OCI-LY1 (cell line): ENCODE measurements around the gene ASIC4.

ENCODE experiments used
- H2AFZ ChIP-seq: fragments of 200-600 bp; sonication (generic), shearing (Covaris generic); 2 replicates; pipeline ENCODE4 v1.6.0; 2014; ENCODE audit warnings: antibody characterized with exemption, mild to moderate bottlenecking, low read length
- H3F3A ChIP-seq: fragments of 200-600 bp; sonication (generic), shearing (Covaris generic); 2 replicates; pipeline ENCODE4 v1.6.0; 2014; ENCODE audit warnings: mild to moderate bottlenecking, antibody characterized with exemption, low read length, moderate library complexity; ENCODE audit not compliant: insufficient read depth
- H3K27ac ChIP-seq: fragments of 200-600 bp; sonication (generic); 2 replicates; pipeline ENCODE4 v1.5.1; 2014; ENCODE audit warnings: low read length, mixed run types, mild to moderate bottlenecking, low read depth; ENCODE audit not compliant: poor library complexity, severe bottlenecking
- H3K27me3 ChIP-seq: fragments of 200-600 bp; sonication (generic); 2 replicates; pipeline ENCODE4 v1.6.0; 2014; ENCODE audit warnings: antibody characterized with exemption, mild to moderate bottlenecking, low read length, moderate library complexity; ENCODE audit not compliant: insufficient read depth
- H3K36me3 ChIP-seq: fragments of 200-600 bp; sonication (generic); 2 replicates; pipeline ENCODE4 v1.6.1; 2014; ENCODE audit warnings: mild to moderate bottlenecking, antibody characterized with exemption, low read length, moderate library complexity, mixed read lengths; ENCODE audit not compliant: insufficient read depth
- H3K4me1 ChIP-seq: fragments of 200-600 bp; sonication (generic); 2 replicates; pipeline ENCODE4 v1.5.1; 2014; ENCODE audit warnings: mild to moderate bottlenecking, low read length, moderate library complexity; ENCODE audit not compliant: insufficient read depth, severe bottlenecking
- H3K4me2 ChIP-seq: fragments of 200-600 bp; sonication (generic), shearing (Covaris generic); 2 replicates; pipeline ENCODE4 v1.6.1; 2014; ENCODE audit warnings: low read length
- H3K4me3 ChIP-seq: fragments of 200-600 bp; sonication (generic); 2 replicates; pipeline ENCODE4 v1.5.1; 2014; ENCODE audit warnings: low read length, low read depth, mild to moderate bottlenecking, mixed read lengths; ENCODE audit not compliant: poor library complexity, severe bottlenecking
- H3K79me2 ChIP-seq: fragments of 200-600 bp; shearing (Covaris generic); 2 replicates; pipeline ENCODE4 v1.6.1; 2016; ENCODE audit warnings: mixed run types, low read length, mixed read lengths; ENCODE audit not compliant: insufficient read depth
- H3K9ac ChIP-seq: fragments of 200-600 bp; sonication (generic), shearing (Covaris generic); 2 replicates; pipeline ENCODE4 v1.6.1; 2014; ENCODE audit warnings: mild to moderate bottlenecking, low read length, mixed read lengths
- H3K9me2 ChIP-seq: fragments of 200-600 bp; sonication (generic), shearing (Covaris generic); 2 replicates; pipeline ENCODE4 v1.6.1; 2014; ENCODE audit warnings: low read depth, mild to moderate bottlenecking, low read length, mixed read lengths
- H3K9me3 ChIP-seq: fragments of 200-600 bp; shearing (Covaris generic); 2 replicates; pipeline ENCODE4 v1.6.1; 2014; ENCODE audit warnings: low read length, mixed read lengths
- H4K20me1 ChIP-seq: fragments of 200-600 bp; sonication (generic), shearing (Covaris generic); 2 replicates; pipeline ENCODE4 v1.6.0; 2016; ENCODE audit warnings: mild to moderate bottlenecking, low read length; ENCODE audit not compliant: insufficient read depth
- EZH2 ChIP-seq: fragments of 200-600 bp; sonication (generic), shearing (Covaris generic); IDR thresholded peaks from 2 replicates; pipeline ENCODE4 v1.8.0; 2017; ENCODE audit warnings: borderline replicate concordance, mixed run types, mild to moderate bottlenecking, antibody characterized with exemption, low read length, moderate library complexity, mixed read lengths
- TF ChIP-seq, protein P1 (sequence below): fragments of 200-600 bp; sonication (generic), shearing (Covaris generic); IDR thresholded peaks from 2 replicates; pipeline ENCODE4 v1.5.1; 2017; ENCODE audit warnings: mild to moderate bottlenecking, antibody characterized with exemption, low read length, moderate library complexity, mixed read lengths

Gene ASIC4

DNA sequence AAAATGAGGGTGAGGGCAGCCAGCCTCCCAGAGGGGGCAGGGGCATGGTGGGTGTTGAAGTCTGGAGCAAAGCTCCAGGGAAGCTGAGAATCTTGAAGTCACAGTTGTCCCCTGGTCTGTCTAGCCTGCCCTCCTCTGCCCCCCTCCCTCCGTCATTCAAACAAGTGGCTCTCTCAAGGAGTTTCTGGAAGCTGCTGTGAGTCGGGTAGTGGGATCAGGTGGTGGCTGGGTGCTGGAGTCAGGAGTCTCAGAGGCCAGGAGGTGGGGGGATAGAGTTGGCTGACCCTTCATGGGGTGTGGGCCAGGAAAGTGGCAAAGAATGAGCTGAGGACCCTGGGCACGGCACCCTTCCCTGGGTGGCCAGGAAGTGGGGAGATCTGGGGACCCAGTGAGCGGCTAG lies 495 bp upstream of the ASIC4 start:
- no peaks in the 10 kb centered on the region for H3K4me1 ChIP-seq
- no peaks in the 10 kb centered on the region for H3K79me2 ChIP-seq
- no peak overlapping the region for H3K4me2 ChIP-seq
- H2AFZ ChIP-seq: no peak overlapping the region
- H3K36me3 ChIP-seq: no peaks in the 10 kb centered on the region
- no peak overlapping the region for H3K27ac ChIP-seq
- H3K9ac ChIP-seq: no peak overlapping the region
- no peaks in the 10 kb centered on the region for H3K9me3 ChIP-seq
- no peak overlapping the region for H3K4me3 ChIP-seq
- no peaks in the 10 kb centered on the region for H4K20me1 ChIP-seq
- no peaks in the 10 kb centered on the region for H3F3A ChIP-seq
- peaks cover 7% of the 10 kb centered on the region; the same call in 1 of the 2 replicates for H3K27me3 ChIP-seq
- no peaks in the 10 kb centered on the region for H3K9me2 ChIP-seq
- TF ChIP-seq EZH2: no peak
- TF ChIP-seq, protein P1, sequence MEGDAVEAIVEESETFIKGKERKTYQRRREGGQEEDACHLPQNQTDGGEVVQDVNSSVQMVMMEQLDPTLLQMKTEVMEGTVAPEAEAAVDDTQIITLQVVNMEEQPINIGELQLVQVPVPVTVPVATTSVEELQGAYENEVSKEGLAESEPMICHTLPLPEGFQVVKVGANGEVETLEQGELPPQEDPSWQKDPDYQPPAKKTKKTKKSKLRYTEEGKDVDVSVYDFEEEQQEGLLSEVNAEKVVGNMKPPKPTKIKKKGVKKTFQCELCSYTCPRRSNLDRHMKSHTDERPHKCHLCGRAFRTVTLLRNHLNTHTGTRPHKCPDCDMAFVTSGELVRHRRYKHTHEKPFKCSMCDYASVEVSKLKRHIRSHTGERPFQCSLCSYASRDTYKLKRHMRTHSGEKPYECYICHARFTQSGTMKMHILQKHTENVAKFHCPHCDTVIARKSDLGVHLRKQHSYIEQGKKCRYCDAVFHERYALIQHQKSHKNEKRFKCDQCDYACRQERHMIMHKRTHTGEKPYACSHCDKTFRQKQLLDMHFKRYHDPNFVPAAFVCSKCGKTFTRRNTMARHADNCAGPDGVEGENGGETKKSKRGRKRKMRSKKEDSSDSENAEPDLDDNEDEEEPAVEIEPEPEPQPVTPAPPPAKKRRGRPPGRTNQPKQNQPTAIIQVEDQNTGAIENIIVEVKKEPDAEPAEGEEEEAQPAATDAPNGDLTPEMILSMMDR: no peak

DNA sequence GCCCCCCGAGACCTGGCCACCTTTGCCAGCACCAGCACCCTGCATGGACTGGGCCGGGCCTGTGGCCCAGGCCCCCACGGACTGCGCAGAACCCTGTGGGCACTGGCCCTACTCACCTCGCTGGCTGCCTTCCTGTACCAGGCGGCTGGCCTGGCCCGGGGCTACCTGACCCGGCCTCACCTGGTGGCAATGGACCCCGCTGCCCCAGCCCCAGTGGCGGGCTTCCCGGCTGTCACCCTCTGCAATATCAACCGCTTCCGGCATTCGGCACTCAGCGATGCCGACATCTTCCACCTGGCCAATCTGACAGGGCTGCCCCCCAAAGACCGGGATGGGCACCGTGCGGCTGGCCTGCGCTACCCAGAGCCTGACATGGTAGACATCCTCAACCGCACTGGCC lies 554 bp downstream of the ASIC4 start:
- H2AFZ ChIP-seq: no peak overlapping the region
- no peaks in the 10 kb centered on the region for H3K9me2 ChIP-seq
- H3K9me3 ChIP-seq: no peaks in the 10 kb centered on the region
- H3K36me3 ChIP-seq: no peaks in the 10 kb centered on the region
- H3F3A ChIP-seq: no peaks in the 10 kb centered on the region
- H3K4me3 ChIP-seq: no peak overlapping the region
- no peak overlapping the region for H3K27ac ChIP-seq
- no peaks in the 10 kb centered on the region for H4K20me1 ChIP-seq
- H3K27me3 ChIP-seq: peaks cover 7% of the 10 kb centered on the region; the same call in 1 of the 2 replicates
- TF ChIP-seq, protein P1: no peak
- TF ChIP-seq EZH2: no peak
- H3K4me2 ChIP-seq: no peak overlapping the region
- no peak overlapping the region for H3K9ac ChIP-seq
- no peaks in the 10 kb centered on the region for H3K4me1 ChIP-seq
- H3K79me2 ChIP-seq: no peaks in the 10 kb centered on the region

DNA sequence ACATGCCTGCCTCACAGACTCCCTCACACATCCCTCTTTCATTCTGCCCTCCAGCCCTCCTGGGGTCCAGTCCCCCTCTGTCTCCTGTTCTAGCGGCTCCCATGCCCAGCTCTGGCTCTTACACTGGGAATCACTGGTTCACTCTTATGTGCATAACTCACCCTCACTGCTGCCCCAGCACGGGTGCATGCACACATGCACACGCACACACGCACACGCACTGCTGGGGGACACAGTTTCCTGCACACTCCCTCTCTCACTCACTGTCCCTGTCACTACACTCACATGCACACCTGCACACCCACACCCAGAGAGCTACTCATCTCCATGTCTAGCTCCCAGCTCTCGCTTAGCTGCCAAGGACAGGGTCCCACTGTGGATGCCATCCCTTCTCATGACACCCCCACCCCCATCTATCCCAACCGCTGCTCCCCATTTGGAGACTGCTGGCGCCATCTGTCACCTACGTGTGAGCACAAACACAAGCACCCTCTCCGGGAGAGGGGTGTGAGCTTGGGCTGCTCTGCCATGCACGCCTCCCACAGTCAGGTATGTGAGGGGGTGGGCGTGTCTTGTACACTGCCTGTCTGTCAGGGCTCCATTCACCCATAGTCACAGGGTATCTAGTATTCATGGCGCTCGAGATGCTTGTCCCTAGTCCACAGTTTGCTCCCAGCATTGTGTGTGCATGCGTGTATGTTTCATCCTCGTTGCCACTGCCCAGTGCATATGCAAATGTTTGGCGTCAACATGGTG lies 1.8 kb downstream of the ASIC4 start:
- Histone ChIP-seq H2AFZ (no peak overlapping the region), H3K27me3 (peaks cover 7% of the 10 kb centered on the region; the same call in 1 of the 2 replicates), H3K4me2 (no peak overlapping the region), H4K20me1 (no peaks in the 10 kb centered on the region), H3K4me3 (no peak overlapping the region), H3F3A (no peaks in the 10 kb centered on the region), H3K27ac (no peak overlapping the region), H3K4me1 (no peaks in the 10 kb centered on the region), H3K79me2 (no peaks in the 10 kb centered on the region), H3K9me3 (no peaks in the 10 kb centered on the region), H3K36me3 (no peaks in the 10 kb centered on the region), H3K9ac (no peak overlapping the region), H3K9me2 (no peaks in the 10 kb centered on the region)
- TF ChIP-seq EZH2: no peak
- TF ChIP-seq, protein P1: no peak
